Left hindlimb (tissue), 1 donor: ENCODE data around the gene SAMD9L.
A peak's percentile ranks its signal among the peaks of the same experiment; 100 is the strongest.

Experiments
- DNase-seq: peaks from one replicate; pipeline ENCODE4 v3.0.0-alpha.2; 2018

The SAMD9L gene

GRCh38 chr7:93148144-93148543 is at the start of gene SAMD9L:
TSS of gene SAMD9L (minus strand) at chr7:93148385. CDS start at chr7:93135971, 12,414 bp downstream.
- DNase-seq = no peak

GRCh38 chr7:93196336-93196735 is 48.2 kb upstream of the SAMD9L start:
- no peak for DNase-seq

- no peak for DNase-seq
Measured at GRCh38 chr7:93194386-93194785, 46.2 kb upstream of the SAMD9L start.

GRCh38 chr7:93188870-93189634 is 40.9 kb upstream of the SAMD9L start:
- DNase-seq = no peak

- DNase-seq = no peak
Measured at GRCh38 chr7:93185303-93186027, 37.3 kb upstream of the SAMD9L start.

- DNase-seq = no peak
Measured at GRCh38 chr7:93179173-93179572, 31.0 kb upstream of the SAMD9L start.

GRCh38 chr7:93178213-93178612 is 30.0 kb upstream of the SAMD9L start:
- no peak for DNase-seq

- DNase-seq = no peak
Measured at GRCh38 chr7:93176992-93177580, 28.9 kb upstream of the SAMD9L start.

GRCh38 chr7:93175219-93175618 is 27.0 kb upstream of the SAMD9L start:
- DNase-seq = no peak

- no peak for DNase-seq
Measured at GRCh38 chr7:93172683-93173082, 24.5 kb upstream of the SAMD9L start.

GRCh38 chr7:93171606-93172226 is 23.5 kb upstream of the SAMD9L start:
- no peak for DNase-seq

- no peak for DNase-seq
Measured at GRCh38 chr7:93165447-93165846, 17.3 kb upstream of the SAMD9L start.

GRCh38 chr7:93164766-93165165 is 16.6 kb upstream of the SAMD9L start:
- no peak for DNase-seq

- DNase-seq = no peak
Measured at GRCh38 chr7:93161181-93161762, 13.1 kb upstream of the SAMD9L start.

- DNase-seq = no peak
Measured at GRCh38 chr7:93160410-93160809, 12.2 kb upstream of the SAMD9L start.

- DNase-seq = no peak
Measured at GRCh38 chr7:93159490-93159889, 11.3 kb upstream of the SAMD9L start.

GRCh38 chr7:93156884-93157283 is 8.7 kb upstream of the SAMD9L start:
- no peak for DNase-seq

GRCh38 chr7:93150200-93150835 is 2.1 kb upstream of the SAMD9L start:
- no peak for DNase-seq

- DNase-seq = no peak
Measured at GRCh38 chr7:93148727-93149126, 542 bp upstream of the SAMD9L start.

GRCh38 chr7:93147363-93147762 is 822 bp downstream of the SAMD9L start:
- peak; percentile 35 for DNase-seq

- DNase-seq = peak; percentile 38
Measured at GRCh38 chr7:93146472-93147141, 1.6 kb downstream of the SAMD9L start.

GRCh38 chr7:93146036-93146435 is 2.1 kb downstream of the SAMD9L start:
- DNase-seq = no peak
